Measurements from ENCODE around the gene TCN2.

DNA sequence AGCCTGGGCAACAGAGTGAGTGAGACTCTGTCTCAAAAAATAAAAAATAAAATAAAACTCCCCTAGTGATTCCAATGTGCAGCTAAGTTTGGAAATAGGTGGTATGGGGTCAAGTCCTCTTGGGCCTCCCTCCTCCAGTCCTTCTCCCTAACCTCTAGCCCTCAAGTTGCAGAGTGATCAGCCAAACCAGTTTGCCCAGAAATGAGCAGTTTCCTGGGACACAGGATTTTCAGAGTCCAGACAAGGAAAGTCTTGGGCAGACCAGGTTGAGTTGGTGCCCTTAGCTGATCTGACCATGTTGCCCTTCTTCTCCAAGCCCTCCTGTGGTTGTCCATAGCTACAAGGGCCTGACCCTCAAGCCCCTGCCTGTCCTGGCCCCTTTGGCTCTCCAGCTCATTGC is 7.9 kb downstream of the TCN2 start:
- TF ChIP-seq FOXP2 (optimal IDR thresholded peaks at IDR 0.05; ENCODE audit: borderline replicate concordance, extremely low read depth, extremely low read length, insufficient read depth) (no peak), TAF1 (IDR thresholded peaks at IDR 0.05; ENCODE audit: borderline replicate concordance, insufficient read depth, low read length) (no peak), SIN3A (IDR thresholded peaks at IDR 0.05; ENCODE audit: borderline replicate concordance, insufficient read depth, low read length) (no peak)
